GM19240 (cell line): ENCODE results near the gene MROH2A.

Source experiments
- DNase-seq: peaks from one replicate; pipeline ENCODE4 v3.0.0; 2011; ENCODE audit warnings: low spot score; ENCODE audit not compliant: insufficient read length

The MROH2A gene

DNA sequence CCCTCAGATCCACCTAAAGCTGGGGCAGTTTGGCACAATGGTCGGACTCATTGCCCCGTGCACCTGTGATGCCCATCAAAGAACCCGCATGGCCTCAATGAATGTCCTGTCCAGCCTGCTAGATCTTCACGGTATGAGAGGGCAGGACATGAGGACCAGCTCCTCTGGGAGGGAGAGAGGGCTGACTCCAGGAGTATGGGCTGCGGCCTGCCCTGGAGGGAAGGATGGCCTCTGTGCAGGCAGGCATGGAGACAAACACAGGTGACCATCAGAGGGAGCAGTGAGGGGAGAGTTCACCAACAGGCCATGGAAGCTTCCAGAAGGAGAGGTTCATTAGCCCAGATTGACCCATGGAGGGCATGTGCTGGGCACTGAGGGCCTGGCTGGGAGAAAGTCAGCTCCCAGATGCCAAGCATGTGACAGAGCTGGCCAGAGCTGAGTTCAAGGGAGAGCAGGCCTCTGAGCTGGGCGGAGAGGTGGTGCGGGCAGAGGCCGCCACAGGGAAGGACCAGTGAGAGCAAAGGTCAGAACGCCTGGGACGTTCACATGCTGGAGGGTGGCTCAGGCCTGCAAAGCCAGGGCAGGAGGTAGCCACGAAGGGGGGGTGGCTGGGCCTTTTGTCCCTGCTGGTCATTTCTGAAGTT is 40.0 kb downstream of the MROH2A start:
- DNase-seq: no peak

DNA sequence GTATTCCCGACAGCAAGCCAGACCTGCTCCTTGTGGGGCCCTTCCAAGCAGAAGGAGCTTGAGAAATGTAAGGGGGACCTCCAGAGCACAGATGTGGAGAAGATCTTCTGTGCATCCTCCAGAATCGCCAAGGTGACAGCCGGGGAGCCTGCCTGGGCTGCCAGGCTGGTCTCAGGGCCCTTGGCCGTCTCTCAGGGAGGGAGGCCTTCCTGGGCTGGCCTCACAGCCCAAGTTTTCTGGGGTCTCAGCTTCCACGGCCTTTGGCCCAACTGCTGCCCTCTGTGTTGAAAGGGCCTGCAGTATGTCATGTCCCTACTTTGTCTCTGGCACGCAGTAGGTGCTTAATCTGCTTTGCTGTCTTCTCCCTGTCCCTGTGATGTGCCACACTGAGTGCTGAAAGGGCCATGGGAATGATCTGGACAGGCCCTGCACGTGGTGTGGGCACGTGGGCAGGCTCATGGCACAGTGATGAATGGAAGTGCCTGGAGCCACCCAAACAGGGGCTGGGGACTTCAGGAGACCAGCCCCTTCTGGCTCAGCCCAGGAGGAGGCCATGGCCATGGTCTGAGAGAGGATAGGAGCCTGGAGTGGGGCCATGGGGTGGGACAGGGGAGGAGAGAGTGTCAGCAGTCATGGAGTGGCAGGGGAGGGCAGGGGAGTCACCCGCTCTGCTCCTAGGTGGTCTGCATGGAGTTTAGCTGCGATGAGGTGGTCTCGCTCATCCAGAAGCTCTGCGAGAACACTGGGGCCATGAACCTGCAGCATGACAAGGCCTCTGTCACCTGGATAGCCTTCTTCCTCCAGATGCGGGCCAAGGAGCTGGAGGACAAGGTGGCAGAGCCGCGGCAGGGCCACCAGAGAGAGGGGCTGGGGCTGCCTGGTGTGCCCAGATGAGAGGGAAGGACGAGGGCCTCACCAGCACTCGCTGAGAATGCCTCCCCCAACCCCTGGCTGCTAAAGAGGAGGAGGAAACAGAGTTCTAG is 40.8 kb downstream of the MROH2A start:
- no peak for DNase-seq

GRCh38 chr2:233819884-233820773 is 42.0 kb downstream of the MROH2A start:
- DNase-seq: no peak

- no peak for DNase-seq
These were observed 42.6 kb downstream of the MROH2A start for GRCh38 chr2:233820774-233821105.

- no peak for DNase-seq
These were observed 43.1 kb downstream of the MROH2A start for GRCh38 chr2:233821196-233821595.

DNA sequence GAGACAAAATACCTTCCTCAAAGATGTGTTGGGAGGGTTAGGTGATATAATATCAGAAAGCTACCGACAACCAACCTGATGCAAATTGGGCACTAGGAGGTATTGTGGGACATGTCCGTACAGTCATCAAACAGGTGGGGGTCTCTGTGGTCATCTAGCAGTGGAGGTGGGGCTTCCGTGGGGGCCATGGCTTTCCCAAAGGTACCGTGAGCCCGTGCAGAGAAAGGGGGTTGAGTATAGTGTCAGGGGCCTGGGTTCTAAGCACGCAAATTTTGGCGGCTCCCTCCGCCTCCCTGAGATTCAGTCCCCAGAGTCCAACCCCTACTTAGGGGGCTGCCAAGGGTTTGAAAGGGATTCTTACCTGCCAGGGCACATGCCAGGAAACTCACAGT is 43.6 kb downstream of the MROH2A start:
- DNase-seq: no peak

DNA sequence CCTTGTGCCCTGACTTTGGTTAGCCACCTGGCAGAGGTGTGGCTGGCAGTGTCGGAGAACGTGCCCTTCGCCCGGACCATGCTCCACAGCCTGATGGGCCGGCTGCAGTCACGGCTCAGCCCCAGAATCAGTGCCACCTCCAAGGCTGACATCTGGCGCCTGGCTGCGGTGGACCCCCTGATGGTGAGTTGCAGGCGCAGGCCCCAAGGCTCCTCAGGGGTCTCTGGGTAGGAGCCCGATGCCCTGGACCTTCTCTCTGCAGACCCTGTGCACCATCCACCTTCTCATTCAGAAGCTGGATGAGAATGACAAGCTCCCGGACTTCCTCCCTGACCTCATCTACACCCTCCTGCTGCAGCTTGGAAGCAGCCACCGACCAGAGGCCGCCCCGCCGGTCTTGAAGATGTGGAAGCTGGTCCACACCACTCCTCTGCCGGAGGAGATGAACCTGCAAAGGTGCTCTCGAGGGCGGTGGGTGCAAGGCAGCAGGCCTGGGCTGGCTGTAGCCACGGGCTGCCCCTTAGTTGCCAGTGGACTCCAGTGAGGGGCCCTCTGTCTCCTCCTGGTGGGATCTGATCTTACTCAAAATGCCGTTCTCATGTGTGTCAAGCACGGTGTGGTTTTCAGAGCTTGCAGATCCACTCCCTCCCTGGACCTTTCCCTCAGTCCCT is 44.1 kb downstream of the MROH2A start:
- DNase-seq: no peak

- no peak for DNase-seq
These were observed 44.9 kb downstream of the MROH2A start for GRCh38 chr2:233822781-233823730.

DNA sequence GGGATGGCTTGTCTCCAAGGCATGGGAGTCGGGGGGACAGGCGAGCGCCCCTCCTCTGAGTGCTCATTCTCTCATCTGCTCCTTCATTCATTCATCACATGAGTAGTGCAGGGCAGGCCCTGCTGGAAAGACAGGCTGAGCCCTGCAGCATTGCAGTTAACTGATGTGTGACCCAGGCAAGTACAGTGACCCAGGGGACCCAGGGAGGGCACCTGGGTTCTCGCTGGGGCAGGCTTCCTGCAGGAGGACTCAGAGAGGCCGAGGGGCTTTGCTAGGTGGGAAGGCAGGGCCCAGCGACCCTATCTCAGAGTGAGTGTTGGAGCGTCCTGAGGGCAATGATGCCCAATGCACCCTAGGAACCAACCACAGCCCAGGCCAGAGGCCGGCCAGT is 45.6 kb downstream of the MROH2A start:
- no peak for DNase-seq

GRCh38 chr2:233824373-233824772 is 46.2 kb downstream of the MROH2A start:
- no peak for DNase-seq

DNA sequence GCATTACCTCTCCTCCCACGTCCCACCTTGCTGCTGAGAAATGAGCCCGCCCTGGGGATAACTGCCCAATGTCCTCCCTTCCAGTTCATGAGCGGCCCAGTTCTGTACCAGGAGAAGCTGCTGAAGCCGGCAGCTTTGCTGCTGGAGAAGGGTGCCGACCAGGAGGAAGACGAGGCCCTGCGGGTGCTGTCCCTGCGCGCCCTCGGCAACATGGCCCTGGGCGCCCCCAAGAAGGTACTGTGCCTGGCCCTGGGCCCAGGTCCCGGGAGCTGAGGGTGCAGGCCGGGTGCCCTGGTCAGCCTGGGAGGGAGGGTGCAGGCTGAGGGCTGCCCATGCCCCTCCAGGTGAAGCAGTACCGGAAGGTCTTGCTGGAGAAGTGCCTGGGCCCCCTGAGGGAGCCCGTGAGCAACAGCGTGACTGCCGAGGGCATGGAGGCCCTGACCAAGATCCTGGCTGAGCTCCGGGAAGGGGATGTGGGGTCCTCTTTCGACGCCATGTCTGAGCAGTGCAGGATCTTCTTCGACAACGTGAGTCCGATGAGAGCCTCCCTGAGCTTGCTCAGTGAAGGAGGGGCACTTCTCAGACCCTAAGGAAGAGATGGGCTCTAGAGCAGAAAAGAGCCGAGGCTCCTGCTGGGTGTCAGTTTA is 50.5 kb downstream of the MROH2A start:
- DNase-seq: no peak

DNA sequence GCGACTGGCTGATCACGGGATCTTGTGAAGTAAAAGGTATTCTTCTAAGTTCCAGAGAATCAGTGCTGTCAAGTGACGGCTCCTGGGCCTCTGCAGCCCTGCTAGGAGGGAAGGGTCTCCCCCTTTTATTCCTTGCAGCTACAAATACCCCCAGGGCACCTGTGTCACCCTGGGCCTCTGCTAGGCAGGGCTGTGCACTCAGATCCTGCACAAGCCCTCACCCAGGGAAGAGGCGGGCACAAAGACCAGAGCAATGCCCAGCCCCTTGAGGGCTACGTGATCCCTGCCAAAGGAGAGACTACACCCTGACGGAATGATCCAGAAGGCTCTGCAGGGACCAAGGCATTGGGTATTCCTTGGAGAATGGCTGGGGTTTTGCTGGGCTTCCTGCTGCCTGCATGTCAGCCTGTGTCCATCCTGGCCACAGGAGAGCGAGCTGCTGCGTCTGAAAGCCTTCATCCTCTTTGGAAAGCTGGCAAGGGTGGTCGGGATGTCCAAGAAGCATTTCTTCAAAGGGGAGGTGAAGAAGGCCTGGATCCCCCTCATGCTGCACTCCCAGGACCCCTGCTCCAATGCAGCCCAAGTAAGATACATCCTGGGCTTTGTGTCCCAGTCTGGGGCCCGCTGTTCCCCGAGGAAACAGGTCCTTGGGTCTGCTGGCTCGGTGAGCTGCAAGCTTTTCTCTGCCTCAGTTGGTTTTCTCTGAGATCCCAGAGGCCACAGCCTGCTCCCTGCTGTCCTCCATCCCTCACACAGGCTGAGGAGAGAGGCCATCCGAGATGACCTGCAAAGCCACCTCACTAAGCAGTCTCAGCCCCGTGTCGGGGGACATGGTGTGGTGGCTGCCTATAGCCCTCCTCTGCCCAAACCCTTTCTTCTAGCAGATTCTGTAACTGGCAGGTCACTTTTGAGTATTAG is 51.3 kb downstream of the MROH2A start:
- no peak for DNase-seq

- DNase-seq: no peak
These were observed 52.1 kb downstream of the MROH2A start for GRCh38 chr2:233830111-233830802.

DNA sequence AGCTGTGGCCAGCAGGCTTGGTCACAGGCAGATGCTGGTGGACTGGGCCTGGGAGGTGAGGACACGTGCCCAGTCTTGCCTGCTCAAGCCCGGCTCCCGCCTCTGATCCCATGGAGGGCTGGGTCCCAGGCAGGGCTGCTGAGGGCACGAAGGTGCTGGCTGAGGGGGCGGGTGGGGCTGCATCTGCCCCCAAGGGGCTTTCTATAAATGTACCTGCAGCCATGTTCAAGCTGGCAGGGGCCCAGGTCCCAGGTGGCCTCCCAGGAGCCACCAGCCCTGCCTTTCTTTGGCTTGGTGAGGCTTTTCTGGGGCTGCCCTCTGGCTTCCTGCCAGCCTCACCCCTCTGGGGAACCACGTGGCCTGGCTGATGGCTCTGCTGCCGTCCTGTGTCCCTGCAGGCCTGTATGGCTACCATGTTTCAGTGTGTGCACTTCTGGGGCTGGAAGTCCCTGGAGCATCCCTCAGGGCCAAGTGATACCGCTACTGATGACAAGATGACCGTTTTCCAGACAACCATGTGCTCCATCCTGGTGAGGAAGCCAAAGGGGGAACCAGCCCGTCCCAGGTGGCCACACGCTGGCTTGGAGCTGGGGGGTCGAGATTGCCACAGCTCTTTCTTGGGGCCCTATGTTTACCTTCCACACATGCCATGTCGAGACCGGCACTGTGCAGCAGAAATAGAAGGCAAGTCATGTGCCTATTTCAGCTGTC is 53.0 kb downstream of the MROH2A start:
- no peak for DNase-seq

DNA sequence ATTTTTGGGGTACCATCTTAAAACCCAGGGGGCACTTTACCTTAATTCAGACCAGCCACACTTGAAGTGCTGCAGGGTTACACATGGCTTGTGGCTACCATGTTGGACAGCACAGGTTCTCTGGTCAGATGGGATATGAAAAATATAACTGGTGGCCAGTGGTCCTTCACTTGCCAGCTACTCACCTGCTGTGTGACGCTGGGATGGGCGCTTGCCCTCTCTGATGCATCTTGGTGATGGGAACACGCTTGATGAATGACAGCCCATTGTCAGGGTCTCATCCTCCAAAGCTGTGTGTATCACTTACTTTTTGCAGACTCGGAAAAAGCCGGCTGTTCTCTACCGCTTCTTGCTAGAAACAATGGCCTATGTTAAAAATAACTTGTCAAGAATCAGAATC is 53.7 kb downstream of the MROH2A start:
- DNase-seq: no peak

DNA sequence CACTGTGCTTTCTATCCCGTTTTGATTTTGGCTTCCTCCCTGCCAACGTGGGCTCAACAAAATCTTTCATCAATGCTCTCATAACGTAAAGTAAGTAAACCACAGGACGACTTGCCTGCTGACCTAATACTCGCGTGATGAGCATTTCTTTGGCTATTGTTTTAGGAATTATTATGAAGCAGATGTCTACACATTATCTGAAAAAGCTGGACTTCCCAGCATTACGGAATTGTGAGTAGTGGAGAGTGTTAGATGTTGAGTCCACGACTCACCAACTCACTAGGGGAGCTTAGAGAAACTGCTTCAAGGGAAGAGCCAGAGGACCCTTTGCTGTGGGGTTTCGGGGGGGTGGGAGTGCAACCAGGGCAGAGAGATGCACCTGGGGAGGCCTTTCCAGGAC is 54.3 kb downstream of the MROH2A start:
- DNase-seq: no peak

DNA sequence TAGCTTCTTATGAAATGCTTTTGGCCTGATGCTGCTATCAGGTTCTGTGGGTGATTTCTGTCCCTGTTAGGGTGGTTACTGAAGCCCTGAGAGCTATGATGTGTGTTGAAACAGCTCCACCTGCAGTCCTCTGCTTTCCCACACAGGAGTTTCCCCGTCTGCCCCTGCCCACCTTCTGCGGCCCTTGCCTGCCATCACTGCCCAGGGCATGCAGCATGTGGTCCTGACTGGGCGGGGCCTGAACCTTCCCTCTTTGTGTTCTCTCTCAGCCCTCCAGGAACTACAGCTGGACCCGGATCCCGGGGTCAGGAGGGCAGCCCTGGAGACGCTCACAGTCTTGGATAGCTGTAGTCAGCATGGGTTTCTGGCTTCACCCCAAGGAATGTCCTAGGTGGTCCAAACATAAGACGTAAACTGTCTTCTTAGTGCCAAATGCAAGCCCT is 54.8 kb downstream of the MROH2A start:
- no peak for DNase-seq
